Central memory CD8-positive, alpha-beta T cell (primary cell): ENCODE results near the gene FBXO28.

Source experiments
- ATAC-seq: fragments of 150-1000 bp; cut with Tn5 transposase; replicated peaks from 2 replicates; pipeline ENCODE4 v1.10.0; 2022; ENCODE audit warnings: mild to moderate bottlenecking, moderate FRiP score, moderate number of reproducible peaks; ENCODE audit not compliant: poor library complexity, severe bottlenecking; ENCODE audit errors: extremely low read depth
- DNase-seq, 2 donors: peaks; one replicate each; pipeline ENCODE4 v3.0.0; 2021; ENCODE audit warnings: low spot score in 2 of 2
- H3K27ac Mint-ChIP-seq: one replicate; pipeline ENCODE4 v1.8.0; 2022; ENCODE audit warnings: low read depth, mild to moderate bottlenecking, moderate library complexity, mixed read lengths
- H3K27me3 Mint-ChIP-seq: one replicate; pipeline ENCODE4 v1.8.0; 2022; ENCODE audit warnings: mixed read lengths
- H3K36me3 Mint-ChIP-seq: one replicate; pipeline ENCODE4 v1.8.0; 2022; ENCODE audit warnings: mild to moderate bottlenecking, moderate library complexity, mixed read lengths; ENCODE audit not compliant: insufficient read depth
- H3K4me1 Mint-ChIP-seq: one replicate; pipeline ENCODE4 v1.8.0; 2022; ENCODE audit warnings: mixed read lengths
- H3K4me3 Mint-ChIP-seq: one replicate; pipeline ENCODE4 v1.8.0; 2022; ENCODE audit warnings: mild to moderate bottlenecking, moderate library complexity, mixed read lengths
- H3K9me3 Mint-ChIP-seq: one replicate; pipeline ENCODE4 v1.8.0; 2022; ENCODE audit warnings: mixed read lengths

Gene FBXO28

GRCh38 chr1:224183591-224184312, 69.8 kb downstream of the FBXO28 start:
- H3K27me3 Mint-ChIP-seq = no peaks in the 10 kb centered on the region
- no peaks in the 10 kb centered on the region for H3K9me3 Mint-ChIP-seq
- ATAC-seq (peak; percentile 19), DNase-seq (peak; percentile 38 to 45)
- peak overlapping the region; percentile 78 for H3K4me3 Mint-ChIP-seq
- peaks cover 36% of the 10 kb centered on the region for H3K4me1 Mint-ChIP-seq
- H3K36me3 Mint-ChIP-seq = peaks cover 27% of the 10 kb centered on the region
- H3K27ac Mint-ChIP-seq = peak overlapping the region; percentile 94

GRCh38 chr1:224185208-224185607, 71.3 kb downstream of the FBXO28 start:
- H3K4me3 Mint-ChIP-seq = peak overlapping the region; percentile 78

GRCh38 chr1:224188286-224188685, 74.4 kb downstream of the FBXO28 start:
- H3K9me3 Mint-ChIP-seq = no peaks in the 10 kb centered on the region
- H3K36me3 Mint-ChIP-seq = peaks cover 39% of the 10 kb centered on the region
- H3K27me3 Mint-ChIP-seq = no peaks in the 10 kb centered on the region
- peak overlapping the region; percentile 50 for H3K4me3 Mint-ChIP-seq
- H3K4me1 Mint-ChIP-seq = peaks cover 27% of the 10 kb centered on the region
- DNase-seq (no peak), ATAC-seq (no peak)
- peak overlapping the region; percentile 80 for H3K27ac Mint-ChIP-seq

More at GRCh38 chr1:224185208-224185607, 71.3 kb downstream of the FBXO28 start:
- DNase-seq (no peak), ATAC-seq (no peak)
- peak overlapping the region; percentile 94 for H3K27ac Mint-ChIP-seq
- no peaks in the 10 kb centered on the region for H3K9me3 Mint-ChIP-seq
- H3K36me3 Mint-ChIP-seq = peaks cover 35% of the 10 kb centered on the region
- H3K27me3 Mint-ChIP-seq = no peaks in the 10 kb centered on the region
- H3K4me1 Mint-ChIP-seq = peaks cover 38% of the 10 kb centered on the region

- Mint-ChIP-seq H3K36me3 (peaks cover 42% of the 10 kb centered on the region), H3K4me3 (no peak overlapping the region), H3K27ac (no peak overlapping the region), H3K27me3 (no peaks in the 10 kb centered on the region), H3K4me1 (peaks cover 22% of the 10 kb centered on the region), H3K9me3 (no peaks in the 10 kb centered on the region)
- DNase-seq (no peak), ATAC-seq (no peak)
Observed at GRCh38 chr1:224189561-224189960, 75.7 kb downstream of the FBXO28 start.

- Mint-ChIP-seq H3K27me3 (no peaks in the 10 kb centered on the region), H3K4me3 (no peak overlapping the region), H3K27ac (no peak overlapping the region), H3K9me3 (no peaks in the 10 kb centered on the region), H3K36me3 (peaks cover 45% of the 10 kb centered on the region), H3K4me1 (peaks cover 12% of the 10 kb centered on the region)
- no peak for ATAC-seq
- no peak for DNase-seq
Observed at GRCh38 chr1:224192082-224192788, 78.3 kb downstream of the FBXO28 start.

- Mint-ChIP-seq H3K4me1 (peaks cover 9% of the 10 kb centered on the region), H3K27ac (no peak overlapping the region), H3K4me3 (no peak overlapping the region), H3K27me3 (no peaks in the 10 kb centered on the region), H3K9me3 (no peaks in the 10 kb centered on the region), H3K36me3 (peaks cover 45% of the 10 kb centered on the region)
- DNase-seq = no peak
- ATAC-seq = no peak
Observed at GRCh38 chr1:224193319-224193966, 79.5 kb downstream of the FBXO28 start.

- Mint-ChIP-seq H3K36me3 (peaks cover 26% of the 10 kb centered on the region), H3K4me3 (no peak overlapping the region), H3K27ac (no peak overlapping the region), H3K27me3 (no peaks in the 10 kb centered on the region), H3K4me1 (peaks cover 5% of the 10 kb centered on the region), H3K9me3 (no peaks in the 10 kb centered on the region)
- DNase-seq (no peak), ATAC-seq (no peak)
Observed at GRCh38 chr1:224196813-224197600, 83.1 kb downstream of the FBXO28 start.

GRCh38 chr1:224198572-224198971, 84.7 kb downstream of the FBXO28 start:
- Mint-ChIP-seq H3K36me3 (peaks cover 14% of the 10 kb centered on the region), H3K27ac (peak overlapping the region; percentile 22), H3K4me1 (peaks cover 5% of the 10 kb centered on the region), H3K4me3 (no peak overlapping the region), H3K27me3 (no peaks in the 10 kb centered on the region), H3K9me3 (no peaks in the 10 kb centered on the region)
- ATAC-seq = no peak
- DNase-seq = no peak

GRCh38 chr1:224199679-224200078, 85.8 kb downstream of the FBXO28 start:
- DNase-seq (no peak), ATAC-seq (no peak)
- Mint-ChIP-seq H3K27ac (no peak overlapping the region), H3K27me3 (no peaks in the 10 kb centered on the region), H3K4me1 (peaks cover 5% of the 10 kb centered on the region), H3K4me3 (no peak overlapping the region), H3K36me3 (peaks cover 8% of the 10 kb centered on the region), H3K9me3 (no peaks in the 10 kb centered on the region)

GRCh38 chr1:224201383-224201782, 87.5 kb downstream of the FBXO28 start:
- ATAC-seq (no peak), DNase-seq (no peak)
- H3K36me3 Mint-ChIP-seq = no peaks in the 10 kb centered on the region
- H3K27me3 Mint-ChIP-seq = no peaks in the 10 kb centered on the region
- H3K4me3 Mint-ChIP-seq = no peak overlapping the region
- no peaks in the 10 kb centered on the region for H3K9me3 Mint-ChIP-seq
- no peak overlapping the region for H3K27ac Mint-ChIP-seq
- H3K4me1 Mint-ChIP-seq = peaks cover 6% of the 10 kb centered on the region

- no peaks in the 10 kb centered on the region for H3K9me3 Mint-ChIP-seq
- H3K4me3 Mint-ChIP-seq = no peak overlapping the region
- ATAC-seq (no peak), DNase-seq (no peak)
- H3K36me3 Mint-ChIP-seq = no peaks in the 10 kb centered on the region
- H3K27ac Mint-ChIP-seq = no peak overlapping the region
- H3K4me1 Mint-ChIP-seq = peaks cover 6% of the 10 kb centered on the region
- no peaks in the 10 kb centered on the region for H3K27me3 Mint-ChIP-seq
Observed at GRCh38 chr1:224201853-224202252, 87.9 kb downstream of the FBXO28 start.

GRCh38 chr1:224203243-224204016, 89.5 kb downstream of the FBXO28 start:
- DNase-seq = no peak
- Mint-ChIP-seq H3K4me3 (no peak overlapping the region), H3K27me3 (no peaks in the 10 kb centered on the region), H3K9me3 (no peaks in the 10 kb centered on the region), H3K36me3 (no peaks in the 10 kb centered on the region), H3K4me1 (peaks cover 6% of the 10 kb centered on the region), H3K27ac (no peak overlapping the region)
- ATAC-seq = no peak
